DMS53 (cell line): Measurements from ENCODE around the gene CPED1.
"Not testable (repeated sequence)": the region's sequence is repeated elsewhere in the genome, so short reads cannot be mapped to it uniquely, and the experiment has no call there.

ENCODE experiments used
- DNase-seq: peaks from one replicate; lab custom pipeline; 2025; lab: John Stamatoyannopoulos, UW

Gene CPED1

GRCh38 chr7:121039994-121040393, 51.5 kb downstream of the CPED1 start:
- no peak for DNase-seq

- DNase-seq: peak; percentile 64
These were observed 53.1 kb downstream of the CPED1 start for GRCh38 chr7:121041516-121042148.

DNA sequence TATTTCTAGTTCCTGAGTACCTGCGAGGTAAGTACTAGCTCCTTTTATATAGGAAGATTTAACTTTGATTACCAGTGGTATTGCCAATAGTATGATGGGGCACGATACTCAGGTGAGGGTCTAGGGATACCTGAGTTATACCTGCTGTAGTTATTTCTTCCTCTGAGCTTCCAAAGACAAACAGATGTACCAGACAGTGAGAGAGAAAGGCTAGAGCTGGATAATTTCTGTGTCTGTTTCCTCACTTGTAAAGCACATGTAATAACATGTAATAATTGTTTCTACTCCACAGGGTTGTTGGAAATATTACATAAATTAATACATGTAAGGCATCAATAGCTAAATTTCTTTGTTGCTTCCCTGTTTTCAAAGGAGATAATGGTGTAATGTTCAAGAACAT, 53.7 kb downstream of the CPED1 start:
- no peak for DNase-seq

DNA sequence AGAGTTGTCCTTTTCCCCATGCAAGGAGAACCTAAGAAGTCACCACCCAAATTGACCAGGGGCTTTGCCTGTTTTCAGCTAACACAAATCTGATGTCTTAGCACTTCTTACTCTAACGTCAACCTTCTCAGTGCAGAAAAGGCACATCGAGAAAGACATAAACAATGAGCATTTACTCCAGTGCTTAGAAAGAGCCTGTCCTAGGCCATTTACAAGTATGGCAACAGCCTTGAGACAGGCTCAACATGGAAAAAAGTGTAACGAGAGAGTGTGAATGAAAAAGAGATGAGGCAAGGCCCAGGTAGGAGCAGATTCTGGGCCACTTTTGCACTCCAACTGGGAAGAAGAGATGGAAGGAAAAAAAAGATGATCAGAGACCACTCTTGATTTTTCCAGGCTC, 54.4 kb downstream of the CPED1 start:
- no peak for DNase-seq

GRCh38 chr7:121043314-121044234, 55.1 kb downstream of the CPED1 start:
- no peak for DNase-seq

DNA sequence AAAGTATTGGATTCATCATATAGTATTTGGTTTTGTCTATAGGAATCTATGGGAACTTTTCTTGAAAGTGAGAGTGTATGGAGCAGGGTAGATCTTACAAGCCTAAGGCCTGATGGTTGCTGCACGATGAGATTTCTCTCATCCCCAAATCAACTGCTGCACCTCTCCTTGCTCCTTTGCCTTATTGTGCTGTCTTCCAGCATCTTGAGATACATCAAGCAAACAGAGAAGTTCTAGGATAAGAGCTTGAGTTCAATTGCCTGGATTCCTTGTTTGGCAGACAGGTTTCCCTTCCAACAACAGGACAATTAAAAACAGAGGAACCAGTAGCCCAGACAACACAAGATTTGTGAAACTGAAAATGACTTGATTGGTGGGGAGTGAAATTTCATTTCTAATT, 56.6 kb downstream of the CPED1 start:
- no peak for DNase-seq

- no peak for DNase-seq
These were observed 57.5 kb downstream of the CPED1 start for GRCh38 chr7:121046009-121046408.

DNA sequence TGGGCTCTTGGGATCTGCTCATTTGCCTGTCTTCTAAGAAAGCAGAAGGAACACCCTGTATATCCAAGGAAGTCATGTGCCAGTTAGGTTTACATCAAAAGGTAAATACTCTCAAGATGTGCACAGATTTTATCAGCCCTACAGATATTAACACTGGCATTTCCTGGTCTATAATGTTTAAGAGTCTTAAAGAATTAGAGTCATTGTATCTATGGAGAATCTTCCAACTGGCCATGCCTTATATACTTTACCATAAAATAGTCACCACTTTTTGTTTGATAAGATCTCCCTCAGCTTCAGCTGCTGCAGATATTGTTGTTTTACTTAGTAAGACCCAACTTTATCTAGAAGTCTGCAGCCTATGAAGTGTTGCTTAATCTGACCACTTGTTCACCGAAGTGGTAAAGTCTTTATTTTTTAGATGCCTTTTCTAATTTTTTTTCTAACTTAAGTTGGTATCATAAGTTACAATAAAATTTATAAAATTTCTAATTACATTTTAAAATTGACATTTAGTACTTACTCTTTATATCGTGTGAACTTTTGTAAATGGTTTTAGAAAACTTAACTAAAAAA, 58.5 kb downstream of the CPED1 start:
- no peak for DNase-seq

DNA sequence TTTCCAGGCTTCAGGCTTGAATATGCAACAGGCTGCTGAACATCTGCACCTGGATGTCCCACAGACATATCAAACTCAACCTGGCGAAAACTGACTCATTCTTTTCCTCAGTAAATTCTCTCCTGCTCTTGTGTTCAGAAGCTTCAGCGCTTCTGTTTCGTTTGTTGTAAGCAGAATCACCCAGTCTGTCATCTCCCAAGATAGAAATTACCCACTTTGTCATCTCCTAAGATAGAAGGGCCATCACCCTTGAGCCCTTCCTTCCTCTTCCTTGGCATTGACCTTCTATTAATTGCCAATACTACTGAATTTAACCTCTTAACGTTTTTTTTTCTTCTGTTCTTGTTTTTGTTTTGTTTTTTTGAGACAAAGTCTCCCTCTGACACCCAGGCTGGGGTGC, 59.7 kb downstream of the CPED1 start:
- no peak for DNase-seq

GRCh38 chr7:121049028-121049791, 60.7 kb downstream of the CPED1 start:
- DNase-seq: no peak

DNA sequence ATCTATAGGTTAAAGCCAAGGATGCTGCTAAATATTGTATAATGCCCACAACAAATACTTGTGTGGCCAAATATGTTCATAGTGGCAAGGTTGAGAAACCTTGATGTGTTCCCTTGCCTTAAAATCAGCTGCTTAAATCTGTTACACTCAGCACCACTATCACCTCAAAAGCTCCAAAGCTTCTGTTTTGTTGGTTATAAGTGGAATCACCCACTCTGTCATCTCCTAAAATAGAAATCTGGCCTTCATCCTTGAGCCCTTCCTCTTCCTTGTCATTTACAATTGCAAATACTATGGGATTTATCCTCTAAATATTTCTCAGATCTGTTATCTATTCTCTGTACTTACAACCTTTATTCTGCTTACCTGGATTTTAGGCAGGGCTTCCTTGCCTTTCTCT, 61.4 kb downstream of the CPED1 start:
- DNase-seq: no peak

DNA sequence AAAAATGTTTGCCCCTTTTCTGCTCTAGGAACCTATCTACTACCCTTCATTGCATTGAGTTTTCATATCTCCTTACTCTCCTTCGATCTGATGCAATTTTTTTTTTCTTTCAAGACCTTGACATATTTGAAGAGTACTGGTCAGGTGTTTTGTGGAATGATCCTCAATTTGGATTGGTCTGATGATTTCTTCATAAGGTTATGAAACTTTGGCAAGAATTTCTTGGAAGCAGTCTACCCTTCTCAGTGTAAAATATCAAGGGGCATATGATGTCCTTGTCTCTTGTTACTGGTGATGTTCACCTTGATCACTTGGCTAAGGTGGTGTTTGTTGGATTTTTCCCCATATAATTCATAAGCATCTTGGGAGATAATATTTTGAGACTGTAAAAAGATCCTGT, 64.7 kb downstream of the CPED1 start:
- DNase-seq: no peak

DNA sequence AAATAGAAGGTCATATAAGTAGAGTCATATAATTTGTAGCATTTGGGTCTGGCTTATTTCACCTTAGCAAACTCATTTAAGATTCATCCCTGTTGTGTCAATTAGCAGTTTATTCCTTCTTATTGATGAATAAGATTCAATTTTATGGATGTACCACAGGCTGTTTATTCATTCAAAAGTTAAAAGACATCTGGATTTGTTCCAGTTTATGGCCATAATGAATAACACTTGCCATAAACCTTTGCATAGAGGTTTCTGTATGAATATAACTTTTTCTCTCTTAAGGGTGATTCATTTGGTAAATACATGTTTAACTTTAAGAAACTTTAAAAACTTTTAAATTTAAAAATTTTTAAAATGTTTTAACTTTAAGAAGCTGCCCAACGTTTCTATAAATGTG, 66.4 kb downstream of the CPED1 start:
- no peak for DNase-seq

- no peak for DNase-seq
These were observed 69.4 kb downstream of the CPED1 start for GRCh38 chr7:121057878-121058277.

DNA sequence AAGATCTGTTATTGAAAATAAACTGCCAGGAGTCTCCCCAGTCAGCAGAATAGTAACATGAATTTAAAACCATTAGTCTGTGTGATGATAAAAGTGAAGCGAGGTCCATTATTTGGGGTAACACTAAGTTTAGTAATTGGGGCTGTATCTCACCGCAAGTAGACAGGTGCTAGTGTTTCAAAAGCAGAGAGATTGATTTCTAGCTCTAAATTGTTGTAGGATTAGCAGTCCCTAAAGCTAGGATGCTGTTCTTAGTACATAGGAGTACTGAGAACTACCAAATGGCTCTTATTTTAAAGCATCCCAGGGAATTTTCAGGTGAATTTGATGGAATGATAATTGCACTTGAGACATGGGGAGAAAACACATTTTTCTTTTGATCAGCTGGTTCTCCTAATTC, 70.5 kb downstream of the CPED1 start:
- DNase-seq: no peak

GRCh38 chr7:121059979-121060509, 71.5 kb downstream of the CPED1 start:
- not testable (repeated sequence) for DNase-seq

DNA sequence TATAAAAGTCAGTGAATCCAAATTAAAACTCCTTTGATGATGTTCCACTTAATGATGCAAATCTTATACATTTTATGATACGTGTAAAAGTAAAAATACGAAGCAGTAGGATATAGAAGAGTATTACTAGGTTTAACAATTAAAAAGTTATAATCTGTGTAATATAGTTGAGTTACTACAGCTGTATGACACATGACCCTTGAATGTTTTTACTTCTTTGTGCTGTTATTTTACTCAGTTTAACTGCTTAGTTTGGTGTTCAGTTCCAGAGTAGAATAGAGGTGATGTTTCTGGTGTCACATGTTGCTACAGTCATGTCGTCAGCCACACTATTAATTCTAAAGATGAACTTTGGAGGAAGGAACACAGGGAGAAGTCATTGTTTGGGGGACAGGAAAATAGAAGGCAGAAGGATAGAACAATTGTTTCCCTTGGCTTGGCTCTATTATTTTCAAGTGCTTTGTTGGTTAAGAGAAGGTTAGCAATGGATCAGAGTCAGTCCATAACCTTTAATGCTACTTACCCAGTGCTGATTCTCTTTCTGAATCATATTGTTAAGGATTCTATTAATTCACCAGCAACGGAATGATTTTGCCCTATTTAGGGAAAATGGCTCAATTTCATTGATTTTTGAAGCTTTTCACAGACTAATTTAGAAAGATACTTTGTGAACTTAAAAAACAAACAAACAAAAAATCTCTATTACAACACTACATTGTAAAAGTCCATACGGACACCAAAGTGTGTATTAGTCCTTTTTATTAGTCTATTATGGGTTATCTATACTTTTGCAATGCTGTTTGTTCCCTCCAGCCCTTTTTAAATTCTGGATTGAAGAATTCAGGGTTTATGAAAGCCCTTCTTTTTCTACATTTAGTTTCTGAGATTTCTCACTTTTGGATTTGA, 73.4 kb downstream of the CPED1 start:
- no peak for DNase-seq

DNA sequence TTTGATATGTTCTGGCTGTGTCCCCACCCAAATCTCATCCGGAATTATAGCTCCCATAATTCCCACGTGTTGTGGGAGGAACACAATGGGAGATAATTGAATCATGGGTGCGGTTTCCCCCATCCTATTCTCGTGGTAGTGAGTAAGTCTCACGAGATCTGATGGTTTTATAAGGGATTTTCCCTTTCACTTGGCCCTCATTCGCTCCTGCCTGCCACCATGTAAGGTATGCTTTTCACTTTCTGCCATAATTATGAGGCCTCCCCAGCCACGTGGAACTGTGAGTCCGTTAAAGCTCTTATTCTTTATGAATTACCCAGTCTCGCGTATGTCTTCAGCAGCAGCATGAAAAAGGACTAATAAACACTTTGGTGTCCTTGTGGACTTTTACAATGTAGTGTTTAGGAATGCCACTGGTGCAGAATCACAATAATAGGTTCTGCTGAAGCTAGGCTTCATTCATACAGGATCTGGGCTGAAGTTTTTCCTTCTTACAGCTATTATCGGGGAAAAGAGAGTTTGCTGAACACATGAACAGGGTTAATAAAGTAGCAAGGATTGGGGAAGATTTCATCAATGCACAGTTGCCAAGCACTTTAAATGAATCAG, 74.3 kb downstream of the CPED1 start:
- no peak for DNase-seq

DNA sequence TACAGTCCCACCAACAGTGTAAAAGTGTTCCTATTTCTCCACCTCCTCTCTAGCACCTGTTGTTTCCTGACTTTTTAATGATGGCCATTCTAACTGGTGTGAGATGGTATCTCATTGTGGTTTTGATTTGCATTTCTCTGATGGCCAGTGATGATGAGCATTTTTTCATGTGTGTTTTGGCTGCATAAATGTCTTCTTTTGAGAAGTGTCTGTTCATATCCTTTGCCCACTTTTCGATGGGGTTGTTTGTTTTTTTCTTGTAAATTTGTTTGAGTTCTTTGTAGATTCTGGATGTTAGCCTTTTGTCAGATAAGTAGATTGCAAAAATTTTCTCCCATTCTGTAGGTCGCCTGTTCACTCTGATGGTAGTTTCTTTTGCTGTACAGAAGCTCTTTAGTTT, 79.2 kb downstream of the CPED1 start:
- DNase-seq: not testable (repeated sequence)

DNA sequence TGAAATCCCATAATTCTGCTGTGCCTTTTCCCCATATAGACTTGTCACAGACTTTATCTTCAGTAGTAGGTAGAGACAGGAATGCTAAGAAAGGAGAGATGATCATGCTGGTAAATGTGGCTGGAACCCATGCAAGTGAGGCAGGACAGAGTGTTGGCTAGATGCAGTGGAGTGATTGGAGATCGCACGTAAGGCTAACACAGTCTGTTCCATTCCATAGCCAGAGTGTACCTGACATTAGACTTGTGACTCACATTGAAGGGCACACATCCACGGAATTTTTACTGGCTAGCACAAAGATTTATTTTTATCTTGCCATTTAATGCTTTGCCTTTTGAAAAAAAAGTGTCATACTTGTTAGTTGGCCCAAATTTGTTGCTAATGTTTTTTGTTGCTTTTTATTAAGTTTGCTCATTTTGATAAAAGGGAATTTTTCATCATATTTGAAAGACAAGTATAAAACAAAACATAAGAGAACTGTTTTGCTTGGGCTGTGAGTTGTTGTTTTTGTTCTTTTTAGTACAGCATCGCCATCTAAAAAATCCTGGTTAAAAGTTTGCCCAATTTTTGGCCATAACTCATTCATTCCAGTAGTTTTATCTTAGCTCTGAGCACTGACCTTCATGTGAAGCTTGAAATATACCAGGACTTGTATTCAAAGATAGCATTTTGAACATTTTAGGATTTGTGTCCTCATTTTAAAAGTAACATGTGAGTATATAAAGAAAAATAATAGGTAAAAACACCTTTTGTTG, 81.0 kb downstream of the CPED1 start:
- no peak for DNase-seq
